ENCODE measurements around the gene KLHDC8B.
A peak's percentile ranks its signal among the peaks of the same experiment; 100 is the strongest.
"Not testable (repeated sequence)": the region's sequence is repeated elsewhere in the genome, so short reads cannot be mapped to it uniquely, and the experiment has no call there.

Gene KLHDC8B

DNA sequence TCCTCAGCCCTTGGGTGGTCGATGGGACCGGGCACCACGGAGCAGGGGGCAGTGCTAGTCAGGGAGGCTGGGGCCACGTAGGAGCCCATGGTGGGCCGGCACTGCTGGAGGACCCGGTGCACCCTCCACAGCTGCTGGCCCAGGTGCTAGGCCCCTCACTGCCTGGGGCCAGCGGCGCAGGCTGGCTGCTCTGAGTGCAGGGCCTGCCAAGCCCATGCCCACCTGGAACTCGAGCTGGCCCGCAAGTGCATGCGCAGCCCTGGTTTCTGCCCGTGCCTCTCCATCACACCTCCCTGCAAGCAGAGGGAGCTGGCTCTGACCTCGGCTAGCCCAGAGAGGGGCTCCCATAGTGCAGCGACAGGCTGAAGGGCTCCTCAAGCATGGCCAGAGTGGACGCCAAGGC lies 42.1 kb downstream of the KLHDC8B start:
- H3K36me3 ChIP-seq: no peaks in the 10 kb centered on the region
- no peaks in the 10 kb centered on the region for H3K9me3 ChIP-seq
- TF ChIP-seq, protein P1, sequence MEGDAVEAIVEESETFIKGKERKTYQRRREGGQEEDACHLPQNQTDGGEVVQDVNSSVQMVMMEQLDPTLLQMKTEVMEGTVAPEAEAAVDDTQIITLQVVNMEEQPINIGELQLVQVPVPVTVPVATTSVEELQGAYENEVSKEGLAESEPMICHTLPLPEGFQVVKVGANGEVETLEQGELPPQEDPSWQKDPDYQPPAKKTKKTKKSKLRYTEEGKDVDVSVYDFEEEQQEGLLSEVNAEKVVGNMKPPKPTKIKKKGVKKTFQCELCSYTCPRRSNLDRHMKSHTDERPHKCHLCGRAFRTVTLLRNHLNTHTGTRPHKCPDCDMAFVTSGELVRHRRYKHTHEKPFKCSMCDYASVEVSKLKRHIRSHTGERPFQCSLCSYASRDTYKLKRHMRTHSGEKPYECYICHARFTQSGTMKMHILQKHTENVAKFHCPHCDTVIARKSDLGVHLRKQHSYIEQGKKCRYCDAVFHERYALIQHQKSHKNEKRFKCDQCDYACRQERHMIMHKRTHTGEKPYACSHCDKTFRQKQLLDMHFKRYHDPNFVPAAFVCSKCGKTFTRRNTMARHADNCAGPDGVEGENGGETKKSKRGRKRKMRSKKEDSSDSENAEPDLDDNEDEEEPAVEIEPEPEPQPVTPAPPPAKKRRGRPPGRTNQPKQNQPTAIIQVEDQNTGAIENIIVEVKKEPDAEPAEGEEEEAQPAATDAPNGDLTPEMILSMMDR (IDR thresholded peaks at IDR 0.05): no peak
- no peaks in the 10 kb centered on the region for H3K27me3 ChIP-seq
- no peak overlapping the region for H3K4me3 ChIP-seq (ENCODE audit: low read depth in 1 of 2, low read length in 1 of 2)
- H3K27ac ChIP-seq: no peak overlapping the region
- peaks cover 0 to 2% of the 10 kb centered on the region in 2 experiments for H3K4me1 ChIP-seq (ENCODE audit: control insufficient read depth in 1 of 2, insufficient read depth in 1 of 2, low read depth in 1 of 2, low read length in 1 of 2)

DNA sequence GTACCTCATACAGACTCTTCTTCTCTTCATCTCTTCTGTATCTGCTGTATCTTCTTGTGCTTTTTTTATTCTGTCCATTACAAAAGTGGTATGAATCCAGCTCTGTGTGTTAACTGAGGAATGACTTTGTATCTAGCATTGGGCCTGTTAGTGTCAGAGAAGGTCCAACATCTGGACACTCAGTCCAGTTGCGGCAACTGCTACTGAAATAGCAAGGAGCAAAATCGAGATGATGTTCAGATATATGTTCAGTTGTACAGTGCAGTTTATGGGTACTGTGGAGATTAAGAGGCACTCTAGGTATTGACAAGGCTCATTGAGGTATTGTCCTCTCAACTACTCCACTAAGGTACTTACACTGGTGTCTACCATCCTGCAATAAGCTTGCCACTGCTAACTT lies 42.6 kb downstream of the KLHDC8B start:
- TF ChIP-seq, protein P1 (IDR thresholded peaks at IDR 0.05): no peak
- Histone ChIP-seq H3K27me3 (no peaks in the 10 kb centered on the region), H3K4me3 (ENCODE audit: low read depth in 1 of 2, low read length in 1 of 2) (no peak overlapping the region), H3K9me3 (no peaks in the 10 kb centered on the region), H3K27ac (no peak overlapping the region), H3K36me3 (no peaks in the 10 kb centered on the region), H3K4me1 (ENCODE audit: control insufficient read depth in 1 of 2, insufficient read depth in 1 of 2, low read depth in 1 of 2, low read length in 1 of 2) (peaks cover 0 to 5% of the 10 kb centered on the region in 2 experiments)

DNA sequence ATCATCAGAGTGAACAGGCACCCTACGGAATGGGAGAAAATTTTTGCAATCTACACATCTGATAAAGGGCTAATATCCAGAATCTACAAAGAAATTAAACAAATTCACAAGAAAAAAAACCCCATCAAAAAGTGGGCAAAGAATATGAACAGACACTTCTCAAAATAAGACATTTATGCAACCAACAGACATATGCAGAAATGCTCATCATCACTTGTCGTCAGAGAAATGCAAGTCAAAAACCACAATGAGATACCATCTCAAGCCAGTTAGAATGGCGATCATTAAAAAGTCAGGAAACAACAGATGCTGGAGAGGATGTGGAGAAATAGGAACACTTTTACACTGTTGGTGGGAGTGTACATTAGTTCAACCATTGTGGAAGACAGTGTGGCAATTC lies 45.3 kb downstream of the KLHDC8B start:
- H3K36me3 ChIP-seq; H3K9me3 ChIP-seq; H3K4me3 ChIP-seq (ENCODE audit: low read depth in 1 of 2, low read length in 1 of 2): not testable (repeated sequence)

DNA sequence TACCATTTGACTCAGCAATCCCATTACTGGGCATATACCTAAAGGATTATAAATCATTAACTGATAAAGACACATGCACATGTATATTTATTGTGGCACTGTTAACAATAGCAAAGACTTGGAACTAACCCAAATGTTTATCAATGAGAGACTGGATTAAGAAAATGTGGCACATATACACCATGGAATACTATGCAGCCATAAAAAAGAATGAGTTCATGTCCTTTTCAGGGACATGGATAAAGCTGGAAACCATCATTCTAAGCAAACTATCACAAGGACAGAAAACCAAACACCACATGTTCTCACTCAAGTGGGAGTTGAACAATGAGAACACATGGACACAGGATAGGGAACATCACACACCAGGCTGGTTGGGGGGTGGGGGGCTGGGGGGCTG lies 45.7 kb downstream of the KLHDC8B start:
- H3K27me3 ChIP-seq; H3K4me3 ChIP-seq (ENCODE audit: low read depth in 1 of 2, low read length in 1 of 2); H3K9me3 ChIP-seq; H3K36me3 ChIP-seq; H3K4me1 ChIP-seq (ENCODE audit: control insufficient read depth in 1 of 2, insufficient read depth in 1 of 2, low read depth in 1 of 2, low read length in 1 of 2); H3K27ac ChIP-seq: not testable (repeated sequence)

More for the DNA sequence above, 45.3 kb downstream of the KLHDC8B start:
- H3K4me1 ChIP-seq (ENCODE audit: control insufficient read depth in 1 of 2, insufficient read depth in 1 of 2, low read depth in 1 of 2, low read length in 1 of 2); H3K27me3 ChIP-seq; H3K27ac ChIP-seq: not testable (repeated sequence)

DNA sequence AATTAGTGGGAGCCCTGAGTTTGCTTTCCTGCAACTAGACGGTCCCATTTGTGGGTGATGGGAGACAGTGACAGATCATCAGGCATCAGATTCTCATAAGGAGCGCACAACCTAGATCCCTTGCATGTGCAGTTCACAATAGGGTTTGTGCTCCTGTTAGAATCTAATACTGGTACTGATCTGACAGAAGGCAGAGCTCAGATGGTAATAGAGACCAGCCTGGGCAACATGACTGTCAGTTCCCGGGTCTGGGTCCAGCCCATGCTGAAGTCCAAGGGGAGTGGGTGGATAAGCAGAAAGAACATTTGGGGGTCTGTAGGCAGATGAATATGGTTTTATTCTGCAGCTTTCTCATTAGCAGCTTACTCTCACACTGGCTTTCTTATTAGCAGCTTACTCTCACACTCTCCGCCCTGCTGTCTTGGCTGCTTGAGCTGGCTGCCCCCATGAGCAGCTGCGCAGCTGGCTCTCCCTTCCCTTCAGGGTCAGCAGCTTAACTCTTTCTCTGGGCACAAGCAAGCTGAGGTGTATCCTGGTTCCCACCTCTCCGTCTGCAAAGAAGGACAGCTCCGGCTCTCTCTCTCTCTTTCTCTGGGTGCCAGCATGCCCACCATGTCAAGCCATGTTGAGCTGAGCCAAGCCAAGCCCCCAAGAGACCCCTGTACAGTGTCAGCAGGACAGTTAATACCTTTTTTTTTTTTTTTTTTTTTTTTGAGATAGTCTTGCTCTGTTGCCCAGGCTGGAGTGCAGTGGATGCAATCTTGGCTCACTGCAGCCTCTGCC lies 46.5 kb downstream of the KLHDC8B start:
- Histone ChIP-seq H3K36me3 (no peaks in the 10 kb centered on the region), H3K4me1 (ENCODE audit: control insufficient read depth in 1 of 2, insufficient read depth in 1 of 2, low read depth in 1 of 2, low read length in 1 of 2) (peaks cover 0 to 5% of the 10 kb centered on the region in 2 experiments), H3K27me3 (no peaks in the 10 kb centered on the region), H3K9me3 (peaks cover 3% of the 10 kb centered on the region), H3K27ac (no peak overlapping the region), H3K4me3 (ENCODE audit: low read depth in 1 of 2, low read length in 1 of 2) (no peak overlapping the region)
- TF ChIP-seq, protein P1 (IDR thresholded peaks at IDR 0.05): no peak

DNA sequence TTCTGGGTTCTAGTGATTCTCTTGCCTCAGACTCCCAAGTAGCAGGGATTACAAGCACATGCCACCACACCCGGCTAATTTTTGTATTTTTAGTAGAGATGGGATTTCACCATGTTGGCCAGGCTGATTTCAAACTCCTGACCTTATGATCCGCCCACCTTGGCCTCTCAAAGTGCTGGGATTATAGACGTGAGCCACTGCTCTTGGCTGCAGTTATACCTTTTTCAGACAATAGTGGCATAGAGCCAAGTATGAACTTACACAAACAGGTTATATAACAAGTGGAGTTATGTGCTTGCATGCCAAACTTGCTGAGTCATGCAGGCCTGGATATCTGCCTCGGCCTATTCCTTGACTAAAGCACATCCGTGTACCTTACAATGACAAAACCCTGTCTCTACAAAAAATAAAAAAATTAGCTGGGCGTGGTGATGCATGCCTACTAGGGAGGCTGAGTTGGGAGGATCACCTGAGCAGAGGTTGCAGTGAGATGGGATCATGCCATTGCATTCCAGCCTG lies 47.1 kb downstream of the KLHDC8B start:
- H3K4me3 ChIP-seq (ENCODE audit: low read depth in 1 of 2, low read length in 1 of 2); H3K27me3 ChIP-seq; H3K9me3 ChIP-seq; H3K4me1 ChIP-seq (ENCODE audit: control insufficient read depth in 1 of 2, insufficient read depth in 1 of 2, low read depth in 1 of 2, low read length in 1 of 2); H3K36me3 ChIP-seq: not testable (repeated sequence)
- H3K27ac ChIP-seq: peak overlapping the region; percentile 20

DNA sequence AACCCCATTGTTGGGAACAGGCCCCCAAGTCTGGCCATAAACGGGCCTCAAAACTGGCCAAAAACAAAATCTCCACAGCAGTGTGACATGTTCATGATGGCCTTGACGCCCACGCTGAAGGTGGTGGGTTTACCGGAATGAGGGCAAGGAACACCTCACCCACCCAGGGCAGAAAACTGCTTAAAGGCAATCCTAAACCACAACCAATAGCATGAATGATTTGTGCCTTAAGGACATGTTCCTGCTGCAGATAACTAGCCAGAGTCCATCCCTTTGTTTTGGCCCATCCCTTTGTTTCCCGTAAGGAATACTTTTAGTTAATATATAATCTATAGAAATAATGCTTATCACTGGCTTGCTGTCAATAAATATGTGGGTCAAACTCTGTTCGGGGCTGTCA lies 47.7 kb downstream of the KLHDC8B start:
- peaks cover 3% of the 10 kb centered on the region for H3K9me3 ChIP-seq
- H3K4me1 ChIP-seq (ENCODE audit: control insufficient read depth in 1 of 2, insufficient read depth in 1 of 2, low read depth in 1 of 2, low read length in 1 of 2): peaks cover 0 to 5% of the 10 kb centered on the region in 2 experiments
- H3K36me3 ChIP-seq: no peaks in the 10 kb centered on the region
- TF ChIP-seq, protein P1 (IDR thresholded peaks at IDR 0.05): no peak
- H3K4me3 ChIP-seq (ENCODE audit: low read depth in 1 of 2, low read length in 1 of 2): no peak overlapping the region
- H3K27ac ChIP-seq: no peak overlapping the region
- H3K27me3 ChIP-seq: no peaks in the 10 kb centered on the region

DNA sequence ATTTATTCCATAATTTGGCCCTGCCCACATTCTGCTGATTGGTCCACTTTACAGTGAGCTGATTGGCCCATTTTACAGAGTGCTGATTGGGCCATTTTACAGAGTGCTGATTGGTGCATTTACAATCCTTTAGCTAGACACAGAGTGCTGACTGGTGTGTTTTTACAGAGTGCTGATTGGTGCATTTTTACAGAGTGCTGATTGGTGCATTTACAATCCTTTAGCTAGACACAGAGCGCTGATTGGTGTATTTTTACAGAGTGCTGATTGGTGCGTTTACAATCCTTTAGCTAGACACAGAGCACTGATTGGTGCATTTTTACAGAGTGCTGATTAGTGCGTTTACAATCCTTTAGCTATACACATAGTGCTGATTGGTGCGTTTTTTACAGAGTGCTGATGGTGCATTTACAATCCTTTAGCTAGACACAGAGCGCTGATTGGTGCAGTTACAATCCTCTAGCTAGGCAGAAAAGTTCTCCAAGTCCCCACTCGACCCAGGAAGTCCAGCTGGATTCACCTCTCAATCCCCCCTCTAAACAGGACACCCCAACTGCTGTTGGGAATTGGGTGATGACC lies 49.7 kb downstream of the KLHDC8B start:
- not testable (repeated sequence) for H3K9me3 ChIP-seq; H3K27me3 ChIP-seq; H3K4me3 ChIP-seq (ENCODE audit: low read depth in 1 of 2, low read length in 1 of 2); H3K36me3 ChIP-seq; H3K4me1 ChIP-seq (ENCODE audit: control insufficient read depth in 1 of 2, insufficient read depth in 1 of 2, low read depth in 1 of 2, low read length in 1 of 2); H3K27ac ChIP-seq
